GM19099 (cell line): ENCODE results near the gene KRT85.

Experiments
- POLR2A ChIP-seq: IDR thresholded peaks from 3 replicates; pipeline ENCODE4 v1.6.1; 2011; ENCODE audit warnings: low read depth; ENCODE audit not compliant: insufficient read length; ENCODE audit errors: extremely low read depth

Gene KRT85

DNA sequence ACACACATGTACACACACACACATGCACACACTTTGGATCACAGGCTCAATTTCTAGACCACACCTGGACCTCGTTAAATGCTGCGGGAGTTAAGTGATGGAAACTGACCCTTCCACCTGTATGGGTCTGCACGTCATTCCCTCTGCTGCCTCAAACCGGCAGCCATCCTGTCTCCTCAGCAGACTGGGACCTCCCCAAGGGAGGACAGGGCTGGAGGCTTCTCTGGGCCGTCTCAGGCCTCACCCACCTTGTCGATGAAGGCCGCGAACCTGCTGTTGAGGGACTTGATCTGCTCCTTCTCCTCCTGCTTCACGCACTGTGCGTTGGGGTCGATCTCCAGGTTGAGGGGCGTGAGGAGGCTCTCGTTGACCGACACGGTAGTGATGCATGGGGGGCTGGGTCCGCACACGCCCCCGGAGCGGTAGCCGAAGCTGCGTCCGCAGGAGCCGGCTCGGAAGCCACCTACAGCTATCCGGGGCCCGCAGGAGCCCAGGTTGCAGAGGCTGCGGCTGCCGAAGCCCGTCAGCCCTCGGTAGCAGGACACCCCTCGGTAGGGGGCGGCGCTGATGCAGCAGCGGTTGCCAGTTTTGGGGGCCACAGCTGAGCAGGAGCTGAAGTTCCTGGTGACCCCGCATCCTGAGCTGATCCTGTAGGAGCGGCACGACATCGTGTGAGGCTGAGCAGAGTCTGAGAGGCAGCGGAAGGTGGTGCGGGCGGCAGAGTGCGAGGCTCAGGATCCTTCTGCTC is at the start of gene KRT85:
KRT85 (minus strand) TSS at position 744 of the 748 bp plus-strand sequence; CDS start at position 668, 76 bp downstream.
- TF ChIP-seq POLR2A = no peak

DNA sequence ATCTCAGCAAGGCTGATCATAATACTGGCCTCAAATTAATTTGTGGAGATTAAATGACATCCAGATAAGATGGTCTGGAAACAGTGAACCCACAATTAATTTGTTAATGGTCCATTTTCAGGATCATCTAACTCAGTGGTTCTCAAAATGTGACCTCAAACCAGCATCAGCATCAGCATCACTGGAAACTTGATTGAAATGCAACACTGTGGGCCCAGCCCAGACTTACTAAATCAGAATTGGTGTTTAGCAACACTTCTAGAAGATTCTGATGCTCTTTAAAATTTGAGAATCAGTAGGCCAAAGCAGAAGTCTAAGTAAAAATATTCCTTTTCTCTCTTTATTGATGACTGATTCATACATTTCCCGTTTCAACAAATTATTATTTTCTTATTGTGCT is 49.5 kb upstream of the KRT85 start:
- TF ChIP-seq POLR2A = no peak

DNA sequence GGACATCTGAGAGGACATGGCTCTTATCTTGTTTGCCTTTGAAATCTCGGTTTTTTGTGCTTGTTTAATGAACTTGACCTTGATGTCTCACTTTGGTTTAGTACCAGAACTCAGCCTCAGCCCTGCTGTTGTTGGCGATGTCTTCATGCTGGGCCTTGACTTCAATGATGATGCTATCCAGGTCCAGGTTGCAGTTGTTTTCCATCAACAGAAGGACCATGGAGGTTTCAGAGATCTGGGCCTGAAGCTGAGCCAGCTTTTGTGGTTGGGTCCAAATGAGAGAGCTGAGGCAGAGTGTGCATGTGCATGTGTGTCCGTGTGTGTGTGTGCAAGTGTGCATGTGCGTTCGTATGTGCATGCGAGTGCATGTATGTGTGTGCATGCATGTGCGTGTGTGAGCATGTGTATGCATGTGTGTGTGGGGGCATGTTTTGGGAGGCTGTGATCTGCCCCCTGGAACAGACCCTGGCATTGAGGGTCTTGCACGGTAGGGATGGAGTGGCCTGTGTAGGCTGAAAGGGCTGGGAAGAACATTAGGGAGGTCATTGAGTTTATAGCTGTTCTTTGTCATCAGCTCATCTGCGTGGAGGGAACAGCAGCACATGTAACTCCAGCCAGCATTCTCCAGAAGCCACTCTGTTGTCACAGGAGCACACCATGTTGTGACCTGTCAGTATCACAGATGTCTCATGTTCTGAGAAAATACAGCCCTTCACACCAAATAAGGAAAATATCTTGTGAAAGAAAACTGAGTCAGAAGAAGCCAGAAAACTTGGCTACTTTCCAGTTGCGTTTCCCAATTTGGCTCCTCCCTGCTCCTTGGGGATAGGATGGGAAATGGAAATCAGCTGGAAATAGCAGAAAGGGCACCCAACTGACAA is 48.8 kb upstream of the KRT85 start:
- no peak for TF ChIP-seq POLR2A

DNA sequence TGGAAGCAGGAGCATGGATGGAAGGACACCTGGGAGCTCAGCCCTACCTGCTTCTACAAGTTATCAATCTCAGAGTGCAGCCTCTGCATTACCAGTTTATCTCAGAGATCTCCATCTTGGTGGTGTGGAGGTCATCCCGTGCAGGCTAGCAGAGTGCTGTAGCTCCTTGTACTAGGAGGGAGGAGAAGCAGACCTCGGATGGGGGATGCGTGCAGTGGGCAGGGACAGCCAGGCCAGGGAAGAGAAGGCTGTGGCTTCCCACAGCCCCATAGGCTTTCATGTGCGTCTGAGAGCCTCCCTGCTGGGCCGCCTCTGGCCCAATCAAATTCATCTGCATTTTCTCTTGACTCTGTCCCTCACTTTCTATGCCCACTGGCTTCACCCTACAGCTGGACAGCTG is 47.7 kb upstream of the KRT85 start:
- no peak for TF ChIP-seq POLR2A

DNA sequence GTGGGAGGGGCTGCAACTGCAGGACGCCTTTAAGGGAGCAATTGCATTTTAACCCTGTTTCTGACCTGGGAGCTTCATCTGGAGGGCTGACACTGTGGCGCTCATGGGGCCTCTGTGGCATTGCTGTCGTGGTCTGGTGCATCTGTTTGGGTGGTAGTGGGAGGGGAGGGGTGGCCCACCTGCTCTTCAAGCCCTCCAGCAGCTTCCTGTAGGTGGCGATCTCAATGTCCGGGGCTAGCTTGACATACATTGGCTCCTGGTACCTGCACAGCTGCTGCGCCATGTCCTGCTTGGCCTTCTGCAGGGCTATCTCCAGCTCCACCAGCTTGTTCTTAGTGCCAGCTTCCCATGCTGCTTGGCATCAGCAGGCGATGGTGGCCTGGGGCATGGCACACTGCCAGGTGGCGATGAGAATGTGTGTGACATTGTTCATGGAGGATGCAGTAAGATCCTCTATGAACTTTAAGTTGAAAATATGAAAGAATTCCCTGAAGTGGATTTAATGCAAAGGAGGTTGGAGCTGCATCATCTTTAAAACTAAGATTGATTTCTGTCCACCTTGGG is 46.6 kb upstream of the KRT85 start:
- TF ChIP-seq POLR2A = no peak

DNA sequence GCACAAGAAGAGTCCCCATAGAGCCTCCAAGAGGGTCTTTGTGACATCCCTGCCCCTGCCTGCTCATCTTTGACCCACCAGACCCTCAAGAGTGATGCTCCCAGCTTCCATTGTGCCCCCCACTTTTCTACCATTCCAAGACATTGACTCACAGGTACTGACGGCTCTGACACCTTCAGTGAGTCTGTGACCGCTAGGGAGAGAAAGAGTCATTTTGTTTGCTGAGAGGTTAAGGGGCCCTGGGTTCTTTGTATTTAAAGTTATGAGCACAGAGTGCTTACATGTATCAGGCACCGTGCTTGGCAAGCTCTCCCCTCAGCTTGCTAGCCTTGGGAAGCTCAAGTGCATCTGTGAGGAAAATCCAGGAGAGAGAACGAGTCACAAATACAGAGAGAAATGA is 45.9 kb upstream of the KRT85 start:
- TF ChIP-seq POLR2A = no peak

DNA sequence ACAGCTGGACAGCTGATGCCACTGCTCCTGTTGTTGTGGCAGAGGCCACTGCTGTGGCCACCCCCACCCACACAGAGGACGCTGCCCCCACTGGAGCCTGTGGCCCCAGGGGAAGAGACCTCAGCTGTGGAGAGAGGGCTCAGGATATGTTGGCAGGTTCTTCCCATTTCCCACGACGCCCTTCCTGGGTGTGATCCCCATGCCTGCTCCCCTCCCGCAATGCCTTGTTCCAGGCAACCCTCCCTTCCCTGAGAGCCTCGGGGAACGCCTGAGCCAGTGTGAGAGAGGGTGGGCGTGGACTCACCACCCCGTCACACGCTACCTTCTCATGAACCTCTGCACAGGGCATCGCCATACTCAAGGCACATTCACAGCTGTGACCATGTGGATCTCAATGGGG is 44.5 kb upstream of the KRT85 start:
- no peak for TF ChIP-seq POLR2A

DNA sequence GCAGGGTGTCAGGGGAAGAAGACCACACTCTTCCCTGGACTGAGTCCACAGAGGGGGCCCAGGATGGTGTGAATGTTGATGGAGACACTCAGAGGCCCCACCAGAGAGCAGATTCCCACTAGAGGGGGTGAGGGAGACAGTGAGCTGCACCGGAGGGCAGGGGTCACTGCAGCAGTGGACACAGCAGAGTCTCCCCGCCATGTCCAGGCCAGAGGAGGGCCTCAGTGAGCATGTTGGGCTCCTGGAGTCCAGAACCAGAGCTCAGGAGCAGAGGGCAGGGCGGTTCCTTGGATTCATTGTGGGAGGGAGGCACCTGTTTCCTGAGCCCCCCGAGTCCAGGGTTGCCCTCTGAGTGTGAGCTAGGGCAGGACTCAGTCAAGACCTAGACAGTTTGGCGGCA is 40.6 kb upstream of the KRT85 start:
- no peak for TF ChIP-seq POLR2A

DNA sequence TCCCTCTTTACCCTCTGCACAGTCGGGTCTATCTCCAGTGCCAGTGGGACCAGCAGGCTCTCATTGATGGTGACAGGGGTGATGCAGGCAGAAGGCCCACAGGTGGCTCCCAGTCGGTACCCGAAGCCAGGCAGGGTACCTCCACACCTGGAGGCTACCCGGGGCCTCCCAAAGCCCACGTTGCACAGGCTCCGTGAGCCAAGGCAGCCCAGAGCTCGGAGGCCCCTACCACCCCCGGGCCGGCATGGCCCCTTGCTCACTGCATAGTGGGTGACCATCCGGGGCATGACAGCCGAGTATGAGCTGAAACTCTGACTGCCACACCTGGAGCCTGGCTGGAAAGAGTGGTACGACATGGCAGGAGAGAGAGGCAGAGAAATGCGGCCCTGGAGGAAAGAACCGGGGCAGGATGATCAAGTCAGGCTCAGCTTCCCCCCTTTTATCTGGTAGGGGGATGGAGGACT is 38.7 kb upstream of the KRT85 start, which contains the start of gene KRT82:
KRT82 (minus strand) TSS at position 414 of the 464 bp plus-strand sequence; CDS start at position 356, 58 bp downstream.
- no peak for TF ChIP-seq POLR2A

DNA sequence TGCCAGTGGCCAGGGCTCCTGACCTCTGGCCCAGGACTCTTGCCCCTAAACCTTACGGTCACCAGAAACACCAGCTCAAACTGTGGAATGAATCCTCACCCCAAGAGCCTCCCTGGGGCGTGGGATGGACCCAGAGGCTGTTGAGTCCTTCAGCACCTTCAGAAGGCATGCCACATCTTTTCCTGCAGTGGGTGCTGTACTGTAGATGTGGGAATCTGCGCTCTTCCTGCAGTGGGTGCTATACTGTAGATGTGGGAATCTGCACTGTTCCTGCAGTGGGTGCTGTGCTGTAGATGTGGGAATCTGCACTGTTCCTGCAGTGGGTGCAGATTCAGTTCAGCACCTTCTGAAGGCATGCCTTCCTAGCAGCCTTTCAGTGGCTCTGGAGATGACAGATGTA is 37.7 kb upstream of the KRT85 start:
- TF ChIP-seq POLR2A = no peak

DNA sequence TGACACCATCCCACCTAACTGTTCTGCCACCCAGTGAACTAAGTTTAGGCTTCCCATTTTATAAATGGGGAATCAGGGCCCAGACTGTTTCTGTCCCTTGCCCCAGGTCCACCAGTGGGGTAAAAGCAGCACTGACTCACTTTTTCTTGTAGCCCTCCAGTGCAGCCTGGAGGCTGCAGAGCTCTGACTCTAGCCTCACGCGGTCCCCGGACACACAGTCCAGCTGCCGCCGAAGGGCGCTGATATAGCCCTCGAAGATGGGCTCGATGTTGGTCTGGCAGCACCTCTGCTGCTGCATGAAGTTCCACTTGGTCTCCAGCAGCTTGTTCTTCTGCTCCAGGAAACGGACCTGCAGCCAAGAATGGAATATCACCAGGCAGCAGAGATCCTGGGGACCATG is 36.3 kb upstream of the KRT85 start:
- TF ChIP-seq POLR2A = no peak

DNA sequence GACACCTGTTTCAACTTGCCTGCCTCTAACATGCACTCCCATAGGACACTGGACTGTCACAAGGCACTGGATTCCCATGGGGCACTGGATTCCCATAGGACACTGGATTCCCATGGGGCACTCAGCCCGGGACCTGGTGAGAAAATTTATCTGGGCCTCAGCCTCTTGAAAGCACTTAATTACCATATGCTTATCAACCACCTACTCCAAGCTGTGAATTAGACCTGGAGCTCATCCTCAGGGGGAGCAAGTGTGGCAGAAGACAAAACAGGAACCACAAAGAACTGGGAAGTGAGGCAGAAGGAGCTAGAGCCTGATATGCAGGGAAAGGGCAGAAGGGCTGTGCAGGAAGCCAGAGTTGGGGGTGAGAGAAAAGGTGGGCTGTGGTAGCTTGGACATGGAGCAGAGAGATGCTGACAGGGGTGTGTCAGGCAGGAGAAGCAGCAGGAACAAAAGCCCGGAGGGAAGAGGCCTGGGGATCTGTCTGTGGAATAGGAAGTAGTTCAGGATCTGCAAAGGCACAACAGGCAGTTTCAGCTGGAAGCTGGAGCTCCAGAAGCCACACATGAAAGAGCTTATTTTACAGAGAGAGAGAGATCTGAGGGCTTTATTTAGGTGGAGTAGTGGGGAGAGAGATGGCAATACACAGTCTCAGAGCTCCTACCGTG is 35.7 kb upstream of the KRT85 start:
- no peak for TF ChIP-seq POLR2A

DNA sequence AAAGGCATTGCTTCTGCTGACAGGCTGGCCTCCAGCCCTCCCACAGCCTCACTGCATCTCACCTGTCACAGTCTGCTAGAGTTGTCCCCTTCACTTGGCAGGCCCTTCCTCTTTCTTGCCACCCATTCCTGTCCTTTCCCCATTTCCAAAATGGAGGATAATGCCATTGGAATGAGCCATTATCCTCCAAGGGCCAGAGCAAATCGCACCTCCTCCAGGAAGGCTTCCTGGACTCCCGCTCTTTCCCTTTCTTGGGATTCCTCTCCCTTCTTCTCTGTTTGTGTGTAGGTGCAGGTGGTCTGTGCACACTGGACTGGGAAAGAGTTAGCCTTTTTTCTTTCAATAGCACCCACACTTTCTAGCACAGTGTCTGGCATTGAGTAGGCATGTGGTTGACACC is 35.1 kb upstream of the KRT85 start:
- no peak for TF ChIP-seq POLR2A

DNA sequence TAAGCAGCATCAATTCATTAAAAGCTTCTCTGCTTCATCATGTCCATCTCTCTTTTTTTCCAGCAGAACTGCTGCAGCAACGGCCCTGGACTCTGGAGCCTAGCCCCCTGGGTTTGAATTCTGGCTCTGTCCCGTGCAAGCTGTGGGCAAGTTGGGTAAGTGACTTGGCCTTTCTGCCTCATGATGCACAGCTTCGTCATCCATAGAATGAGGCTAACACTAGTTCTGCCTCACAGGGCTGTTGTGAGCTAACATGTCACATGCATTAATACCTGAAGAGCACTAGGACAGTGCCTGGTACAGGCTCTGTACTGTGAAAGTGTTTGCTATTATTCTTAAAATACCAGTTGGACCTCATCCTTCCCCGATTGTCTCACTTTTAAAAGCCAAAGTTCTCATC is 34.6 kb upstream of the KRT85 start:
- TF ChIP-seq POLR2A = no peak

DNA sequence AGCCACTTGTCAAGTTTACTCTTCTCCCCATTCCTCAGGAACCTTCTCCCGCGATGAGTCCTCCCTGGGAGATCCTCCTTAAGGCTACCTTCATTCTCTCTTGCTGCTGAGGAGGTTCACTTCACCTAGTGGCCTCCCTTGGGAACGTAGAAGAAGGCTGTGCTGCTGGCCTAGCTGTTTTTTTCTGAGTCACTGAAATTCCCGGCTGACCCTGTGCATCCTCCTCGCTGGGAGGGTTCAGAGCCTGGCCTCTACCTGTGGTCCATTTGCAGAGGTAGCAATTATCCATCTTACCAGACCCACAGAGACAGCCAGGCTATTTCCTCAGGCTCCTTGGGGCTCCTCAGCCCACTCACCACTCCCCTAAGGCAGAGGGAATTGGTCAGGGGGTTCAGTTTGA is 34.2 kb upstream of the KRT85 start:
- no peak for TF ChIP-seq POLR2A
